A549 (cell line): Measurements from ENCODE around the gene DDX18. TPM values are rescaled to one million over a fixed set of nuclear protein-coding genes. Genes with fewer than 3 reads are reported as not detected.

ENCODE experiments used
- ATAC-seq, 2 experiments: fragments of 200-7000 bp in 1 of 2; fragments of >200 bp in 1 of 2; cut with Nextera tagmentation in 1 of 2; cut with Tn5 transposase in 1 of 2; 3 replicates each; pipeline versions ENCODE4 v1.8.0 to v1.9.1; 2018 to 2020; ENCODE audit warnings: mild to moderate bottlenecking in 1 of 2, moderate library complexity in 1 of 2
- CTCF ChIA-PET: fragments of 300-600 bp; sonication (Branson Sonifier 250); formaldehyde crosslinking; extraction: SDS; loops from one replicate; lab custom pipeline; 2021; ENCODE audit warnings: antibody characterized with exemption, inconsistent platforms; lab: Yijun Ruan, JAX
- POLR2A ChIA-PET: fragments of 350-600 bp; formaldehyde crosslinking; extraction: SDS; loops from one replicate; lab custom pipeline; 2021; ENCODE audit warnings: antibody characterized with exemption, inconsistent platforms; lab: Yijun Ruan, JAX
- DNase-seq, 2 experiments: peaks; one replicate each; pipeline versions ENCODE4 v3.0.0 to v3.0.0-alpha.2; 2011 to 2016; ENCODE audit warnings: low read depth in 1 of 2, low spot score in 1 of 2
- FAIRE-seq: peaks from 2 replicates; lab custom pipeline; 2011; peaks lifted over from hg19 to GRCh38; lab: Jason Lieb, UNC
- H3K27ac ChIP-seq, 2 experiments: fragments of >200 bp; sonication (Bioruptor Twin); formaldehyde crosslinking; 3 replicates each; pipeline ENCODE4 v1.5.1; 2016 to 2017
- H3K4me1 ChIP-seq: fragments of >200 bp; sonication (Bioruptor Twin); formaldehyde crosslinking; 3 replicates; pipeline ENCODE4 v1.6.1; 2016
- H3K4me2 ChIP-seq: fragments of >200 bp; sonication (Bioruptor Twin); formaldehyde crosslinking; 3 replicates; pipeline ENCODE4 v1.6.1; 2016
- H3K4me3 ChIP-seq: fragments of >200 bp; sonication (Bioruptor Twin); formaldehyde crosslinking; 3 replicates; pipeline ENCODE4 v1.5.1; 2016
- H3K9me3 ChIP-seq: fragments of >200 bp; sonication (Bioruptor Twin); formaldehyde crosslinking; 3 replicates; pipeline ENCODE4 v1.6.1; 2016
- ATOH8 ChIP-seq: fragments of 250-450 bp; sonication (Bioruptor Pico); IDR thresholded peaks from 2 replicates; pipeline ENCODE4 v1.5.0; 2020; ENCODE audit warnings: low read depth, mild to moderate bottlenecking, moderate library complexity
- BHLHE40 ChIP-seq: IDR thresholded peaks from 2 replicates; pipeline ENCODE4 v1.6.1; 2012; ENCODE audit warnings: low read depth, low read length, inconsistent platforms
- CBX2 ChIP-seq: fragments of 200-600 bp; sonication (generic); IDR thresholded peaks from 2 replicates; pipeline ENCODE4 v1.6.1; 2016; ENCODE audit warnings: low read depth, mild to moderate bottlenecking, borderline replicate concordance
- CHD2 ChIP-seq: fragments of 150-350 bp; IDR thresholded peaks from 2 replicates; pipeline ENCODE4 v1.6.1; 2014; ENCODE audit warnings: low read length; ENCODE audit not compliant: partially characterized antibody
- CTCF ChIP-seq: fragments of >200 bp; sonication (Bioruptor Twin); formaldehyde crosslinking; IDR thresholded peaks from 3 replicates; pipeline ENCODE4 v1.5.1; 2016
- E2F6 ChIP-seq: IDR thresholded peaks from 2 replicates; pipeline ENCODE4 v1.6.1; 2012; ENCODE audit warnings: low read depth, borderline replicate concordance
- EHF ChIP-seq: fragments of 250-450 bp; sonication (Bioruptor Pico); IDR thresholded peaks from 2 replicates; pipeline ENCODE4 v1.5.0; 2020; ENCODE audit warnings: mild to moderate bottlenecking
- ELK1 ChIP-seq: fragments of 150-350 bp; IDR thresholded peaks from 2 replicates; pipeline ENCODE4 v1.6.1; 2014; ENCODE audit warnings: low read depth, mild to moderate bottlenecking, low read length
- EP300 ChIP-seq, 2 experiments: fragments of >200 bp; sonication (Bioruptor Twin); formaldehyde crosslinking; IDR thresholded peaks; 2 replicates in 1 of 2; 3 replicates in 1 of 2; pipeline ENCODE4 v1.6.1; 2016 to 2017
- ESRRA ChIP-seq: fragments of 150-350 bp; IDR thresholded peaks from 2 replicates; pipeline ENCODE4 v1.6.1; 2014; ENCODE audit warnings: mild to moderate bottlenecking, low read length, borderline replicate concordance
- FOSL2 ChIP-seq, 2 experiments: fragments of 450-650 bp in 1 of 2; fragments of >200 bp in 1 of 2; sonication (Bioruptor Twin) in 1 of 2; formaldehyde crosslinking; IDR thresholded peaks; 2 replicates each; pipeline versions ENCODE4 v1.5.0 to v1.6.1; 2016 to 2020; ENCODE audit warnings: mild to moderate bottlenecking in 1 of 2, moderate library complexity in 1 of 2
- FOXS1 ChIP-seq: fragments of 250-450 bp; sonication (Bioruptor Pico); IDR thresholded peaks from 2 replicates; pipeline ENCODE4 v1.5.0; 2020; ENCODE audit warnings: mild to moderate bottlenecking, moderate library complexity
- HDAC2 ChIP-seq: fragments of 200-600 bp; sonication (generic); IDR thresholded peaks from 2 replicates; pipeline ENCODE4 v1.6.1; 2016
- HOXB13 ChIP-seq: fragments of 250-450 bp; sonication (Bioruptor Pico); IDR thresholded peaks from 2 replicates; pipeline ENCODE4 v1.5.0; 2020; ENCODE audit warnings: low read depth, mild to moderate bottlenecking, moderate library complexity
- JUN ChIP-seq, 2 experiments: fragments of >200 bp; sonication (Bioruptor Twin); formaldehyde crosslinking; IDR thresholded peaks; 2 replicates in 1 of 2; 3 replicates in 1 of 2; pipeline ENCODE4 v1.6.1; 2016 to 2017
- KDM5A ChIP-seq: fragments of 200-600 bp; sonication (generic); IDR thresholded peaks from 2 replicates; pipeline ENCODE4 v1.6.1; 2016; ENCODE audit warnings: antibody characterized with exemption, mild to moderate bottlenecking
- NPAS2 ChIP-seq: fragments of 250-450 bp; sonication (Bioruptor Pico); IDR thresholded peaks from 2 replicates; pipeline ENCODE4 v1.8.0; 2022; ENCODE audit warnings: mild to moderate bottlenecking, moderate library complexity, borderline replicate concordance
- POLR2A ChIP-seq: IDR thresholded peaks from 2 replicates; pipeline ENCODE4 v1.6.1; 2012; ENCODE audit warnings: mild to moderate bottlenecking, low read length
- RAD21 ChIP-seq, 2 experiments: fragments of >200 bp in 1 of 2; sonication (Bioruptor Twin) in 1 of 2; formaldehyde crosslinking in 1 of 2; IDR thresholded peaks in 1 of 2; conservative IDR thresholded peaks in 1 of 2; 2 replicates in 1 of 2; 3 replicates in 1 of 2; pipeline ENCODE4 v1.6.1; 2012 to 2018; ENCODE audit warnings: inconsistent platforms in 1 of 2
- RARB ChIP-seq: fragments of 250-450 bp; sonication (Bioruptor Pico); IDR thresholded peaks from 2 replicates; pipeline ENCODE4 v1.8.0; 2021; ENCODE audit warnings: mild to moderate bottlenecking, moderate library complexity
- RFX5 ChIP-seq: fragments of 450-650 bp; IDR thresholded peaks from 2 replicates; pipeline ENCODE4 v1.7.1; 2014; ENCODE audit warnings: antibody characterized with exemption, mild to moderate bottlenecking, moderate library complexity
- TP53 ChIP-seq: fragments of 250-450 bp; sonication (Bioruptor Pico); IDR thresholded peaks from 2 replicates; pipeline ENCODE4 v1.5.0; 2021; ENCODE audit warnings: mild to moderate bottlenecking, moderate library complexity
- ZFP36 ChIP-seq: fragments of 450-650 bp; IDR thresholded peaks from 2 replicates; pipeline ENCODE4 v1.6.1; 2014; ENCODE audit warnings: borderline replicate concordance; ENCODE audit not compliant: partially characterized antibody
- WGBS: methylation state at CpG from one replicate; pipeline ENCODE4 v1.1.6; 2017; ENCODE audit errors: missing lambda C conversion rate; 5-methylcytosine and 5-hydroxymethylcytosine counted together
- polyA plus RNA-seq, 4 experiments: library from polyadenylated mRNA; depleted of rRNA in 3 of 4; stranded (reverse); fragments of >200 nt; fragmentation: RNase III in 1 of 4; extraction: RNeasy Plus Mini Kit Qiagen cat#74134 plus additional on column Dnase treatment in 1 of 4; gene quantifications; 2 replicates in 3 of 4; 3 replicates in 1 of 4; pipeline ENCODE4 v1.2.3, GENCODE V29; 2011 to 2017
- TF ChIP-seq, protein P1 (sequence below): fragments of >200 bp; sonication (Bioruptor Twin); formaldehyde crosslinking; IDR thresholded peaks from 2 replicates; pipeline ENCODE4 v1.6.1; 2016

Gene DDX18
- polyA plus RNA-seq, 2 of the 4 experiments (the other 2 are of a cell fraction): 66.6 to 115 TPM

DNA sequence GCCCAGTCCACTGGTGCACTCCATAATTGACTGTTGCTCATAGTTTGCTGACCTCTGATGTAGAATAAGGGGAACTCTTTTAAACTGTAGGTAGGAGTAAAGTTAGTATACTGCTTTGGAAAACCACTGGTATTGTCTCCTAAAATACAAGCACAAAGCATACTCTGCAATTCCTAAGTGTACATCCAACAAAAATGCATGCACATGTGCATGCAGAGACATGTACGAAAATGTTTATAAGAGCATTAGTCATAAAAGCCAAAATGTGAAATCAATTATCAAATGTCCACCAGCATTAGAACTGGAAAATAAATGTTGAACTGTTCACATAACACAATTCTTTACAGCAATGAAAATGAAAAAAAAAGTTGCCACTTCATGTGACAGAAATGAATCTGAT, 39.8 kb upstream of the DDX18 start:
- WGBS: 0% methylated on average over 1 of the region's 1 CpG
- FAIRE-seq: no peak
- CTCF ChIA-PET: no interaction called here
- no peak for DNase-seq
- no peaks in the 10 kb centered on the region for H3K4me1 ChIP-seq
- H3K4me3 ChIP-seq: no peak overlapping the region
- TF ChIP-seq, protein P1, sequence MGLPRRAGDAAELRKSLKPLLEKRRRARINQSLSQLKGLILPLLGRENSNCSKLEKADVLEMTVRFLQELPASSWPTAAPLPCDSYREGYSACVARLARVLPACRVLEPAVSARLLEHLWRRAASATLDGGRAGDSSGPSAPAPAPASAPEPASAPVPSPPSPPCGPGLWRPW: no peak
- TF ChIP-seq EHF (CRISPR knock-in tag) (no peak), FOSL2 (IDR thresholded peaks at IDR 0.05) (no peak), FOSL2 (CRISPR knock-in tag; IDR thresholded peaks at IDR 0.05) (no peak), CTCF (no peak), CHD2 (no peak), POLR2A (no peak), HOXB13 (CRISPR knock-in tag) (no peak), CBX2 (no peak), TP53 (CRISPR knock-in tag) (no peak), JUN (IDR thresholded peaks at IDR 0.05) (no peak), RARB (CRISPR knock-in tag) (no peak), ELK1 (no peak), NPAS2 (CRISPR knock-in tag) (no peak), HDAC2 (no peak), BHLHE40 (no peak), KDM5A (no peak), ATOH8 (CRISPR knock-in tag) (no peak), EP300 (IDR thresholded peaks at IDR 0.05) (no peak)
- TF ChIP-seq, all 56 proteins: peak for 0
- no peak overlapping the region for H3K4me2 ChIP-seq
- no peak overlapping the region for H3K27ac ChIP-seq
- POLR2A ChIA-PET: no interaction called here
- H3K9me3 ChIP-seq: no peaks in the 10 kb centered on the region
- no peak for ATAC-seq

GRCh38 chr2:117775703-117776219, 38.7 kb upstream of the DDX18 start:
- DNase-seq (no peak), FAIRE-seq (no peak), ATAC-seq (no peak)
- H3K4me3 ChIP-seq: no peak overlapping the region
- no peak overlapping the region for H3K4me2 ChIP-seq
- CTCF ChIA-PET: no interaction called here
- no peaks in the 10 kb centered on the region for H3K9me3 ChIP-seq
- TF ChIP-seq RFX5 (no peak), EP300 (IDR thresholded peaks at IDR 0.05) (no peak), FOXS1 (no peak)
- POLR2A ChIA-PET: no interaction called here
- no peaks in the 10 kb centered on the region for H3K4me1 ChIP-seq
- H3K27ac ChIP-seq: no peak overlapping the region

DNA sequence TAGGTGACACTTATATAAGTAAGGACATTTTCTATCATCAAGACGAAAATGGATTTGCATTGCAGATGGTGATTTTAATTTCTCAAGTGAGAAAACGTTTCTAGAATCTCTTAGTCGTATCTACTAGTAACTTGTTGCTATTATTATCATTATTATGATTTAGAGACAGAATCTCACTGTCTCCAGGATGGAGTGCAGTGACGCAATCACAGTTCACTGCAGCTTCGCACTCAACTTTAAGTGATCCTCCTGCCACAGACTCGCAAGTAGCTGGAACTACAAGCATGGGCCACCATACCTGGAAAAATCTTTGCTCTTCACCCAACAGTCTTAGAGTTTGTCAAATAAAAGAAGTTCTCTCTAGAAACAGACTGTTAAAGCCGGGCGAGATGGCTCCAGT, 37.6 kb upstream of the DDX18 start:
- H3K9me3 ChIP-seq: no peaks in the 10 kb centered on the region
- FAIRE-seq (no peak), DNase-seq (no peak), ATAC-seq (no peak)
- CTCF ChIA-PET: interaction anchor here (0.6 kb wide), 1 partner anchor 1194 kb away, joined by 3 read pairs; no protein-coding TSS in a partner anchor
- no peaks in the 10 kb centered on the region for H3K4me1 ChIP-seq
- H3K4me2 ChIP-seq: no peak overlapping the region
- WGBS: 2% methylated on average over 8 of the region's 8 CpGs
- POLR2A ChIA-PET: no interaction called here
- H3K27ac ChIP-seq: no peak overlapping the region
- no peak overlapping the region for H3K4me3 ChIP-seq
- TF ChIP-seq TP53 (CRISPR knock-in tag): no peak
- no peak for TF ChIP-seq E2F6
- TF ChIP-seq CTCF: no peak
- TF ChIP-seq CBX2: no peak
- no peak for TF ChIP-seq ZFP36
- TF ChIP-seq ESRRA: no peak
- TF ChIP-seq RAD21 (conservative IDR thresholded peaks at IDR 0.05 in 1 of 2, IDR thresholded peaks at IDR 0.05 in 1 of 2): no peak
- TF ChIP-seq, protein P1: no peak
- no peak for TF ChIP-seq JUN (IDR thresholded peaks at IDR 0.05)
